Measurements from ENCODE around the gene TBXAS1. TPM values are rescaled to one million over a fixed set of nuclear protein-coding genes. Genes with fewer than 3 reads are reported as not detected.

The TBXAS1 gene
- total RNA-seq, 2 donors from 2014 or later, result 19.6 to 20.9 TPM

DNA sequence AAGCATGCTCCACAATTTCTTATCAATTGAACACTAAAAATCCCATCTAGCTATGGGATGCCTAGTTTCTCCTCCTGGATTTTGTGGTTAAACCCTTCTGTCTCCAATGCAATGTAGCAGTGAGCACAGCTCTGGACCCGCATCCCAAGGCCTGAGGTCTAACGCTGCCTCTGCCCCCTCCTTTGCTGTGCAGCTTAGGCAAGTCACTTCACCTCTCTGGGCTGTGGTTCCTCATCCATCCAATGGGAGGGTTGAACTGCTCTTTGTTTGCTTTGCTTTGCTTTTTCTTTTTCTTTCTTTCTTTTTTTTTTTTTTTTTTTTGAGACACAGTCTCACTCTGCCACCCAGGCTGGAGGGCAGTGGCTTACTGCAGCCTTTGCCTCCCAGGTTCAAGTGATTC lies 164.5 kb downstream of the TBXAS1 start:
- H3K27me3 Mint-ChIP-seq, result no peaks in the 10 kb centered on the region
- H3K4me3 Mint-ChIP-seq, result no peak overlapping the region
- no peak for DNase-seq
- peaks cover 2% of the 10 kb centered on the region for H3K36me3 Mint-ChIP-seq (ENCODE audit: low read depth)
- peaks cover 10% of the 10 kb centered on the region for H3K4me1 Mint-ChIP-seq
- no peak overlapping the region for H3K27ac Mint-ChIP-seq
- no peaks in the 10 kb centered on the region for H3K9me3 ChIP-seq (ENCODE audit: control insufficient read depth, low read length, poor library complexity, severe bottlenecking)
- ATAC-seq, result no peak

- Mint-ChIP-seq H3K36me3 (ENCODE audit: low read depth) (peaks cover 2% of the 10 kb centered on the region), H3K27ac (no peak overlapping the region), H3K27me3 (no peaks in the 10 kb centered on the region), H3K4me3 (no peak overlapping the region), H3K4me1 (peaks cover 9% of the 10 kb centered on the region)
- ATAC-seq, result no peak
- DNase-seq, result no peak
- H3K9me3 ChIP-seq (ENCODE audit: control insufficient read depth, low read length, poor library complexity, severe bottlenecking), result no peaks in the 10 kb centered on the region
Observed at GRCh38 chr7:139994356-139994755, 165.3 kb downstream of the TBXAS1 start.

- Mint-ChIP-seq H3K4me3 (no peak overlapping the region), H3K36me3 (ENCODE audit: low read depth) (peaks cover 2% of the 10 kb centered on the region), H3K4me1 (peaks cover 5% of the 10 kb centered on the region), H3K27ac (peak overlapping the region; percentile 81), H3K27me3 (no peaks in the 10 kb centered on the region)
- DNase-seq (no peak), ATAC-seq (no peak)
- no peaks in the 10 kb centered on the region for H3K9me3 ChIP-seq (ENCODE audit: control insufficient read depth, low read length, poor library complexity, severe bottlenecking)
Observed at GRCh38 chr7:139995017-139995915, 166.2 kb downstream of the TBXAS1 start.

DNA sequence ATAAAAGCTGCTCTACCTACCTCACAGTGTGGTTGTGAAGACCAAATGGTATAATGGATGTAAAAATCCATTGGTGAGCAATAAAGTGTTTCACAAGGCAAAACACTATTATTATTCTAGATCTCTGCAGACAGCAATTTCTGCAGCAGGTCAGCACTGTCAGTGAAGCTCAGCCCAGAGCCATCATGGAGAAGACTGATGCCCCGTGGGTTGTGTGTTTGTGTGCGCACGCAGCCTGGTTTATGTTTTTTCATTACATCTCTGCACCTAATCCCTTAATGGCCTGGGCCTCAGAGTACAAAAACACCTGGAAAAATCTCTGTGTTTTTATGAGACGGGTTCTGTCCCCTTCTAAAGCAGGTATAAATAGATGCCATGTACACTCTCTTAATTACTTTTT lies 169.5 kb downstream of the TBXAS1 start:
- Mint-ChIP-seq H3K36me3 (ENCODE audit: low read depth) (peaks cover 2% of the 10 kb centered on the region), H3K4me1 (peaks cover 9% of the 10 kb centered on the region), H3K27me3 (no peaks in the 10 kb centered on the region), H3K4me3 (no peak overlapping the region), H3K27ac (no peak overlapping the region)
- no peaks in the 10 kb centered on the region for H3K9me3 ChIP-seq (ENCODE audit: control insufficient read depth, low read length, poor library complexity, severe bottlenecking)
- ATAC-seq, result no peak
- DNase-seq, result no peak

DNA sequence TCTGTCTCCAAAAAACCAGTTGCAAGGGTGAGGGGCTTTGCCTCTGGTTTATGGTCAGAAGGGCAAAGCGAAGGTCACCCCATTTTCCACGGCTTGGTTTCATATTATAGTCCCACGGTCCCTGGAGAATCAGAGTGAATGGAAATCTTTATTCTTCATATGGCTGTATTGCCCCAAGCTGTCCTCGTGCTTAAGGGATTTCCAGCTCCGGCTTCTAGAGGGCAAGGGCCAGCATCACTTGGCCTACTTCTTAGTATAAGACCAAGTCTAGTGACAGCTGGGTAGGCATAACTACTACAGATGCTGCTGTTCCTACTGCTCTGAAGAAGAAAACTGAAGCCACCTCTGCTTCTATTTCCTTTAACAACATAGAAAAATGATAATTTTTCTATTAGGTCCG lies 170.5 kb downstream of the TBXAS1 start:
- no peak overlapping the region for H3K4me3 Mint-ChIP-seq
- H3K9me3 ChIP-seq (ENCODE audit: control insufficient read depth, low read length, poor library complexity, severe bottlenecking), result no peaks in the 10 kb centered on the region
- no peak overlapping the region for H3K27ac Mint-ChIP-seq
- no peak for DNase-seq
- H3K36me3 Mint-ChIP-seq (ENCODE audit: low read depth), result peaks cover 2% of the 10 kb centered on the region
- no peaks in the 10 kb centered on the region for H3K27me3 Mint-ChIP-seq
- peaks cover 9% of the 10 kb centered on the region for H3K4me1 Mint-ChIP-seq
- ATAC-seq, result no peak

- H3K27me3 Mint-ChIP-seq, result no peaks in the 10 kb centered on the region
- ATAC-seq, result no peak
- H3K27ac Mint-ChIP-seq, result no peak overlapping the region
- H3K4me3 Mint-ChIP-seq, result no peak overlapping the region
- no peaks in the 10 kb centered on the region for H3K9me3 ChIP-seq (ENCODE audit: control insufficient read depth, low read length, poor library complexity, severe bottlenecking)
- DNase-seq, result no peak
- peaks cover 7% of the 10 kb centered on the region for H3K4me1 Mint-ChIP-seq
- peaks cover under 1% of the 10 kb centered on the region for H3K36me3 Mint-ChIP-seq (ENCODE audit: low read depth)
Observed at GRCh38 chr7:140000666-140001268, 171.7 kb downstream of the TBXAS1 start.

DNA sequence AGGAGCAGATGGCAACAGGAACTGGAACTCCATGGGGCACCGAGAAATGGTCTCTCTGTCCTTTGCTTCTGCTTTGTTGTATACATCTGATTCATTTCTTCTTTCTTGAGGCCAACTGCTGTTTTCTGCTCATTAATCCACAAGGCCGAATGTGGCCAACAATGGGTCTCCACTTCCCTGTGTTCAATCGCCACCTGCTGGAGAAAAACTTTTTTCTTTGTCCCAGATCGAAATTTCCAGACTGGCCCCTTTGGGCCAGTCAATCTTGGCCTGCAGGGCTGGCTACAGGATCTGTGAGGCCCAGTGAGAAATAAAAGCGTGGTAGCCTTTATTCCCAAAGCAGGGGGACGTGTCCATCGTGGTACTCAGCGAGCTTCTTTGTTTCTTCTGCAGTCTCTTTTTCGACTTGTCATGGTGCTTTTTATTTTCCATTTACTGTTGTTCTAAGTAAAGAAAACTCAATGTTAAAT lies 174.9 kb downstream of the TBXAS1 start:
- H3K27ac Mint-ChIP-seq, result peak overlapping the region; percentile 81

GRCh38 chr7:140004672-140005071 lies 175.6 kb downstream of the TBXAS1 start:
- Mint-ChIP-seq H3K27me3 (no peaks in the 10 kb centered on the region), H3K4me3 (no peak overlapping the region), H3K36me3 (ENCODE audit: low read depth) (peaks cover 3% of the 10 kb centered on the region), H3K27ac (peak overlapping the region; percentile 81), H3K4me1 (peaks cover 6% of the 10 kb centered on the region)
- no peak for DNase-seq
- no peaks in the 10 kb centered on the region for H3K9me3 ChIP-seq (ENCODE audit: control insufficient read depth, low read length, poor library complexity, severe bottlenecking)
- ATAC-seq, result no peak

More for the DNA sequence above, 174.9 kb downstream of the TBXAS1 start:
- no peak for DNase-seq
- H3K9me3 ChIP-seq (ENCODE audit: control insufficient read depth, low read length, poor library complexity, severe bottlenecking), result no peaks in the 10 kb centered on the region
- ATAC-seq, result peak; percentile 25
- Mint-ChIP-seq H3K4me3 (no peak overlapping the region), H3K36me3 (ENCODE audit: low read depth) (peaks cover 3% of the 10 kb centered on the region), H3K4me1 (peaks cover 6% of the 10 kb centered on the region), H3K27me3 (no peaks in the 10 kb centered on the region)

DNA sequence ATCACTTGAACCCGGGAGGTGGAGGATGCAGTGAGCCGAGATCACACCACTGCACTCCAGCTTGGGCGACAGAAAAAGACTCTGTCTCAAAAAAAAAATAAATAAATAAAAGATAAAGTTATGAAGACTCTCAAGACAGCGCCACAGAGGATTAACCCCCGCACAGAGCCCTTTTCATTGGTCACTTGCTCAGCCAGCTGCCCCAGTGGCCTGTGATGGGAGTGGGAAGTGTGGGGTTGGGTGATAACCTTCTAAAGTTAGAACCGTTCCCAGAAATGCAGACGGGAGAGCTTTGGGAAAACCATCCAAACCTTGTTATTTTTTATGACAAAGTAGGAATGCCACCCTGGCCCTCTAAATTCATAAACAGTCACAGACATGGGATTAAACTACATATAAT lies 176.3 kb downstream of the TBXAS1 start:
- H3K4me1 Mint-ChIP-seq, result peaks cover 6% of the 10 kb centered on the region
- no peak overlapping the region for H3K4me3 Mint-ChIP-seq
- DNase-seq, result no peak
- H3K9me3 ChIP-seq (ENCODE audit: control insufficient read depth, low read length, poor library complexity, severe bottlenecking), result no peaks in the 10 kb centered on the region
- no peaks in the 10 kb centered on the region for H3K27me3 Mint-ChIP-seq
- ATAC-seq, result no peak
- peaks cover 3% of the 10 kb centered on the region for H3K36me3 Mint-ChIP-seq (ENCODE audit: low read depth)
- no peak overlapping the region for H3K27ac Mint-ChIP-seq

GRCh38 chr7:140005754-140006503 lies 176.9 kb downstream of the TBXAS1 start:
- no peaks in the 10 kb centered on the region for H3K9me3 ChIP-seq (ENCODE audit: control insufficient read depth, low read length, poor library complexity, severe bottlenecking)
- no peak for DNase-seq
- ATAC-seq, result no peak
- Mint-ChIP-seq H3K4me3 (no peak overlapping the region), H3K27ac (no peak overlapping the region), H3K36me3 (ENCODE audit: low read depth) (peaks cover 3% of the 10 kb centered on the region), H3K27me3 (no peaks in the 10 kb centered on the region), H3K4me1 (peaks cover 6% of the 10 kb centered on the region)

- H3K9me3 ChIP-seq (ENCODE audit: control insufficient read depth, low read length, poor library complexity, severe bottlenecking), result no peaks in the 10 kb centered on the region
- Mint-ChIP-seq H3K36me3 (ENCODE audit: low read depth) (peaks cover 3% of the 10 kb centered on the region), H3K4me1 (peaks cover 6% of the 10 kb centered on the region), H3K4me3 (no peak overlapping the region), H3K27ac (no peak overlapping the region), H3K27me3 (no peaks in the 10 kb centered on the region)
- no peak for ATAC-seq
- no peak for DNase-seq
Observed at GRCh38 chr7:140006600-140006999, 177.5 kb downstream of the TBXAS1 start.

DNA sequence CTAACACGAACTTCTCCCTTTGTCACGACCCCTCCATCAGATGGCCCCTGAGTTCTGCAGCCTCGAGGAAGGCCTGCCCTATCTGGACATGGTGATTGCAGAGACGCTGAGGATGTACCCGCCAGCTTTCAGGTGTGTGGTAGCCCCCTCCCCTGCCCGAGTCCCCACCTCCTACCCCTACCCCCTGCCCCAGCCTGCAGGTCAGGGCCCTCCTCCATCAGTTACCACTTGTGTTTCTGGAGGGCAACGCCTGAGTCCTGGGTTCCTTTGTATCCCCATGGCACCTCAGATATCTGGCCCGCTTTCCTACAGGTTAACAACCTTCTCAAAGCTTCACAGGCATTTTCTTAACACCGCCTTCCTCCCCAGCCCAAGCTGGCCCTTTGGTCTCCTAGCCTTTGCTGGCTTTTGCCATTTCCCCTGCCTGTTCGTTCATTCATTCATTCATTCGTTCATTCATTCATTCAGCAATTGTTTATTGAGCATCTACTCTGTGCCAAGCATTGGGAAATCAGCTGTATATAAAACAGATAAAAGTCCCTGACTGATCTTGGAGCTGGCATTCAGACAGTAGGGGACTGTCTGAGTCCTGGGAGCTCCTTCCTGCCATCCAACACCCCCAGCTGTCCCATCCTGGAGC lies 178.1 kb downstream of the TBXAS1 start:
- no peak for DNase-seq
- Mint-ChIP-seq H3K4me1 (peaks cover 9% of the 10 kb centered on the region), H3K36me3 (ENCODE audit: low read depth) (peaks cover 3% of the 10 kb centered on the region), H3K27ac (no peak overlapping the region), H3K4me3 (peak overlapping the region; percentile 15), H3K27me3 (no peaks in the 10 kb centered on the region)
- no peak for ATAC-seq
- no peaks in the 10 kb centered on the region for H3K9me3 ChIP-seq (ENCODE audit: control insufficient read depth, low read length, poor library complexity, severe bottlenecking)
